Measurements from ENCODE around the gene GRIK4.

DNA sequence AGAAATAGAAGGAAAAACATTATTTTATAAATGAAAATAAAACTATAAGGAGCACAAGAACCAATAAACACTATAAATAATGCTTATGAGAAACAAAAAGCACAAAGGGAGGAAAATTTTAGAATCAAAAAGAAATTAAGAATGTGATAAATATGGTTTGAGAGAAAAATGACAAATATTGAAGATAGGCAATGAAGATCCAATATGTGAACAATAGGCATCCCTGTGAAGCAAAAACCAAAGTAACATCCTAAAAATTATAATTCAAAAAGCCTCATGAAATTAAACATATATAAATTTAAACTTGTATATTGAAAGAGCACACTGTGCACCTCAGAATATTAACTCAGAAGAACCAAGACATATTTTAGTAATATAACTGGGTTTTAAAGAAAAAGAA is 216.2 kb downstream of the GRIK4 start:
- TF ChIP-seq, protein P1, sequence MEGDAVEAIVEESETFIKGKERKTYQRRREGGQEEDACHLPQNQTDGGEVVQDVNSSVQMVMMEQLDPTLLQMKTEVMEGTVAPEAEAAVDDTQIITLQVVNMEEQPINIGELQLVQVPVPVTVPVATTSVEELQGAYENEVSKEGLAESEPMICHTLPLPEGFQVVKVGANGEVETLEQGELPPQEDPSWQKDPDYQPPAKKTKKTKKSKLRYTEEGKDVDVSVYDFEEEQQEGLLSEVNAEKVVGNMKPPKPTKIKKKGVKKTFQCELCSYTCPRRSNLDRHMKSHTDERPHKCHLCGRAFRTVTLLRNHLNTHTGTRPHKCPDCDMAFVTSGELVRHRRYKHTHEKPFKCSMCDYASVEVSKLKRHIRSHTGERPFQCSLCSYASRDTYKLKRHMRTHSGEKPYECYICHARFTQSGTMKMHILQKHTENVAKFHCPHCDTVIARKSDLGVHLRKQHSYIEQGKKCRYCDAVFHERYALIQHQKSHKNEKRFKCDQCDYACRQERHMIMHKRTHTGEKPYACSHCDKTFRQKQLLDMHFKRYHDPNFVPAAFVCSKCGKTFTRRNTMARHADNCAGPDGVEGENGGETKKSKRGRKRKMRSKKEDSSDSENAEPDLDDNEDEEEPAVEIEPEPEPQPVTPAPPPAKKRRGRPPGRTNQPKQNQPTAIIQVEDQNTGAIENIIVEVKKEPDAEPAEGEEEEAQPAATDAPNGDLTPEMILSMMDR (IDR thresholded peaks at IDR 0.05): no peak
- no peak for TF ChIP-seq POLR2A (IDR thresholded peaks at IDR 0.05)
